ENCODE measurements around the gene KIF18B.
"Not testable (repeated sequence)": the region's sequence is repeated elsewhere in the genome, so short reads cannot be mapped to it uniquely, and the experiment has no call there.

Gene KIF18B

DNA sequence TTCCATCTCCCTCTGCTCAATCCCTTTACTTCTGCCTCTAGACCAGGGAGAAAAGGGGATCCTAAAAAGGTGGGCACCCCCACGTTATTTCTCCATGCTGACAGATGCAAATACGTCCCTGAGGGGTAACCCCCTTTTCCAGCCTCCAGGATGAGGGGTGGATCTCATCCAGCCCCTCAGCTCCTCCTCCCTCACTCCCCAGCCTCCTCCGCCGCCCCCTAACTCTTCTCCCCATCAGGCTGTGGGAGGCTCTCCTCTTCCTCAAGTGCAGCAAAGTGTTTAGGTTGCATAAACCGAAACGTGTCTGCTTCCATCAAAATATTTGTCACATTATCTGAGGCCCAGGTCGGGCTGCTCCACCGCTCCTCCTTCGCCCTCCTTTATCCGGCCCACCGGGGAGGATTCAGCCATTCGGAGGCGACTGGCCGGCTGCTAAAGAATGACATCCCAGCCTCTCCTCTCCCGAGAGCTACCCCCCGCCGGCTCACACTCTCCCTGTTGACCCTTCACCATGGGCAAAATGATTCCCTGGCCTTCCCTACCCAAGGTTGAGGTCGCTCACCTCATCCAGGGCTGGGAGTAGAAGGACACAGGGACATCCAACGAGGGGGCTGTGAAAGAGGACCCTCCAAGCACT, 21.7 kb upstream of the KIF18B start:
- DNase-seq (ENCODE audit: low spot score) = no peak

DNA sequence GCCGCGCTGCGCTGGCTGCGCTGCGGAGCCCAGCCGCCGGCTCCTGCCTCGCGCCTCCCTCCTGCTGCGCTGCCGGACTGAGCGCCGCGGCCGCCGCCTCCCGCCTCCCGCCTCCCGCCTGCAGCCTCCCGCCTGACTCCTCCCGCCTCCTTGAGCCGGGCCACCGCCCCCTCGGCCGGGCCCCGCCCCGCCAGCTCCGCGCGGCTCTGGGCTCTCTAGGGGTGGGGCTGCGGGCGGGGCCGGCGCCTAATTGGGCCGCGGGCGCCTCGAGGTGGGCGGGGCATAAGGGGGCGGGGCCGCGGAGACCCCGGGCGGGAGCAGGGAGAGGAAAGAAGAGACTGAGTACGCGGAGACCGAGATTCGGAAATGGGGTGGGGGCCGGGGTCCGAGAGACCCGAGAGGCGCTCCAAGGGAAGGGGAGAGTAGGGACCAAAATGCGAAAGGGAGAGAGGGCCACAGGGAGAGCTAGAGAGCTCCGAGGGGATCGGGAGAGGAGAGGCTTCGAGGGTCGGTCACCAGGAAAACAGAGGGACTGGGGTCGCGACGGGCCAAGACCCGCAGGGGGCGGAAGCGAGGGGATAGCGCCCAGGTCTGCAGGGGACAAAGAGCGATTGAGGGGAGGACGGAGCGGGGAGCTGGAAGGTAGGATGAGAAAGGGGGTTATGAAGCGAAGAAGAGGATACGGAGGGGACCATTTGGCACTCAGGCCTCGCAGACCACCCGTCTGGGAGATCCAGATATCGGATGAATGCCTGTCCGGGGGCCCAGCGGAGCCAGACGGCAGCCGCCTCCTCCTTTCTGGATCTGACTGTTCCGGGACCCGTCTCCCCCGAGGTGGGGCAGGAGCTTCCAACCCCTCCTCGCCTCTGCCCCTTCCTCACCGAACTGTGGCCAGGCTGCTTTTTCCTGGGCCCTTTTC, 20.9 kb upstream of the KIF18B start, which contains the start of gene C1QL1:
C1QL1 (minus strand) TSS at position 79 of the 919 bp plus-strand sequence. CDS start 255 bp downstream, outside the sequence.
- peak; percentile 87 for DNase-seq (ENCODE audit: low spot score)

DNA sequence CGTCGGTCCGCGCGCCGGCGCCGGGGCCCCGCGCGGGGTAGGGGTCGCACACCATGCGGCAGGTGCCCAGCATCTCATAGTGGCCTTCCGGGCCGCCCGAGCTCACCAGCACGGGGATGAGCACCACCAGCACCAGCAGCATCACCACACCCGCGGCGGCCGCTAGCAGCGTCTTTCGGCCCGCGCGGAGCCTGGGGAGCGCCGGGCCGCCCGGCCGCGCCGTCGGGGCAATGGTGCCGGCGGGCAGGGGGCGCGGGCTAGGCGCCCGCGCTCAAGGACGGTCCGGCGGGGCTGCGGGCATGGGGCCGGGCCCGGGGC, 20.3 kb upstream of the KIF18B start:
- DNase-seq (ENCODE audit: low spot score) = no peak

- DNase-seq (ENCODE audit: low spot score) = no peak
Observed at GRCh38 chr17:44967026-44967906, 19.7 kb upstream of the KIF18B start.

- no peak for DNase-seq (ENCODE audit: low spot score)
Observed at GRCh38 chr17:44966348-44967025, 18.9 kb upstream of the KIF18B start.

- no peak for DNase-seq (ENCODE audit: low spot score)
Observed at GRCh38 chr17:44965481-44966234, 18.1 kb upstream of the KIF18B start.

- no peak for DNase-seq (ENCODE audit: low spot score)
Observed at GRCh38 chr17:44961921-44962350, 14.4 kb upstream of the KIF18B start.

DNA sequence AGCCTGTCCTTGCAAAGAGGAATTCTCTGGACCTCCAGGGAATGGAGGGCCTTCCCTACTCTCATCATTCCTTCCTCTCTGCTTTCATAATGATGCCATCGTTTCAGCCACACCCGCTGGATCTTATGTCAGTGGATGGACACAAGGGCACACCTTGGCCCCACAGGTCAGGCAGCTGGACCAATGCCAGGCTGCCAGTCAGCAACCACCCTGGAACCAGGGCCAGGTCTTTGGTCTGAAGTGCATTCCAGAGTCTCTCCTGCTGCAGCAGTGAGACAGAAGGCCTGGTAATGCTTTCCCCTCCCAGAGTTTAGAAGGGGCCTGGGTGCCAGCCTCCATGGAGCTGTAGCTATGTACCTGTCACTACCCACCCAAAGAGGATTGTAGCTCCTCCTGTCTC, 13.1 kb upstream of the KIF18B start:
- DNase-seq (ENCODE audit: low spot score) = no peak

DNA sequence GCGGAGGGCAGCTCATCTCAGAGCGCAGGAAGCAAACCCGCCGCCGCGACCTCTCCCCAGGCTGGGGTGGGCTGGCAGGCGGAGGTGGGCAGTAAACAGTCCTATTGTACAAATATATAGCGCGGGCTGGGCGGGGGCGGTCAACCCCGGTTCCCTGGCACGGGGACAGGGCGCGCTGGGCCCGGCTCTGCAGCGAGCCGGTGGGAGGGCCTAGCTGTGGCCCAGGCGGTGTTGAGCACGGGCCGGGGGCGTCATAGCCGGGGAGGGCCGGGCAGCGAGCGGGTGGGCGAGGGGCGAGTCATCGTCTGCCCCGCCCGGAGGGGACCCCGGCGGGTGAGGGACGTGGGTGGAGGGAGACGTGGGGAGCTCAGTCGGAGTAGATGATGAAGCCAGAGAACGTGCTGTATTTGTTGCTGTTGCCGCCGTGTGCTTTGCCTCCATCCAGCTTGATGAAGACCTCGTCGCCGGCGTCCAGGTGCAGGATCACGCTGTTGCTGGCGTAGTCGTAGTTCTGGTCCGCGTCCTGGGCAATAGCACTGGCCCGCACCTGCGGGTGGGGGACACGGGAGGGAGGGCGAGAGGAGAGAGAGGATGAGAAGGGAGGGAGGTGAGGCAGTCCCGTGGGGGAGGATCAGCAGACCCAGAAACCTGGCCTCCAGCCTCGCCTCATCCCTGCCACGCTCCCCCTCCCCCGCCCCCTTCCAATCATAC, 12.4 kb upstream of the KIF18B start:
- DNase-seq (ENCODE audit: low spot score) = no peak

GRCh38 chr17:44956998-44957981, 9.7 kb upstream of the KIF18B start:
- no peak for DNase-seq (ENCODE audit: low spot score)

GRCh38 chr17:44955674-44956425, 8.3 kb upstream of the KIF18B start:
- DNase-seq (ENCODE audit: low spot score) = no peak

- no peak for DNase-seq (ENCODE audit: low spot score)
Observed at GRCh38 chr17:44952946-44953475, 5.4 kb upstream of the KIF18B start.

DNA sequence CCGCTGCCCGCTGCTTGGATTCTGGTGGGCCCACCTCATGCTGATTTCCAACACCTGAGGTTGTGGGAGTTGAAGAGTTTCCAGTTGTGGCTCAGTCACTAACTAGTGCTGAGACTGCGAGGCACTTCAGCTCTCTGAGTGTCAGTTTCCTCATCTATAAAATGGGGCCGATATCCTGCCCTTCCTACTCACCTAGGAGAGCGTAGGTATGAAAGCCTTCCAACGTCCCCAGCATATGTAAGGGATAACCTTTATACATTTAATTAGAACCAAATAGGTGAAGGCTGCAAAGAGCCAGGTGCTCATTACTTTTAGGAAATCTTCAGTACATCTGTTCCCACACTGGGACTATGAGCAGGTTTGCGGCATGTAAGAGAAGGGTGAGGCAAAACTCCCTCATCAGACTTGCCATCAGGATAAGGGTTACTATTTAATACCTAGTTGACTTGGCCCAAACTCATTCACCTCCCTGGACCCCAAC, 782 bp upstream of the KIF18B start:
- DNase-seq (ENCODE audit: low spot score) = no peak

GRCh38 chr17:44945652-44946051, 1.9 kb downstream of the KIF18B start:
- DNase-seq (ENCODE audit: low spot score) = not testable (repeated sequence)

DNA sequence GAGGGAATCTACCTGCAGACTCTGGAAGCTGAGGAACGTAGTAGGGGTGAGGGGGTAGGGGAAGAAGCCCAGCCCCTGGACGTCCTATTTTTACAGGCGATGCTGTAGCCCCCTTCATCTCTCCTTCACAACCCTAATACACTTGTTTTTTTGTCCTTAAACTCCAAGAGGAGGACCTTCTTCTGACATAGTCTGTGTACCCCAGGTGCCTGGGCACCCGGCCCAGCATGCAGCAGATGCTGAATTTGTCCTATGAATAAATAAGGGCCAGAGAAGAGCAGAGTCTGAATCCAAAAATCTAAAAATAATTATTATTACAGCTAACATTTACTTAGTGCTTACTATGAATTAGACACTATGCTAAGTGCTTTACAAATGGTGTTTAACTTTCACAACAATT, 5.1 kb downstream of the KIF18B start:
- DNase-seq (ENCODE audit: low spot score) = no peak

GRCh38 chr17:44941712-44942331, 5.8 kb downstream of the KIF18B start:
- no peak for DNase-seq (ENCODE audit: low spot score)

- DNase-seq (ENCODE audit: low spot score) = no peak
Observed at GRCh38 chr17:44940768-44941167, 6.8 kb downstream of the KIF18B start.

- DNase-seq (ENCODE audit: low spot score) = no peak
Observed at GRCh38 chr17:44940317-44940716, 7.3 kb downstream of the KIF18B start.

All from hematopoietic multipotent progenitor cell treated with erythropoietin and hydrocortisone succinate and interleukin-3 and kit ligand, for 15 days (in vitro differentiated cells).